OCI-LY1 (cell line): Measurements from ENCODE around the gene RMND5A.

Experiments used
- CTCF ChIP-seq: fragments of 200-600 bp; sonication (generic), shearing (Covaris generic); IDR thresholded peaks from 2 replicates; pipeline ENCODE4 v1.5.1; 2017; ENCODE audit warnings: mild to moderate bottlenecking, antibody characterized with exemption, low read length, moderate library complexity, mixed read lengths
- EZH2 ChIP-seq: fragments of 200-600 bp; sonication (generic), shearing (Covaris generic); IDR thresholded peaks from 2 replicates; pipeline ENCODE4 v1.8.0; 2017; ENCODE audit warnings: borderline replicate concordance, mixed run types, mild to moderate bottlenecking, antibody characterized with exemption, low read length, moderate library complexity, mixed read lengths

DNA sequence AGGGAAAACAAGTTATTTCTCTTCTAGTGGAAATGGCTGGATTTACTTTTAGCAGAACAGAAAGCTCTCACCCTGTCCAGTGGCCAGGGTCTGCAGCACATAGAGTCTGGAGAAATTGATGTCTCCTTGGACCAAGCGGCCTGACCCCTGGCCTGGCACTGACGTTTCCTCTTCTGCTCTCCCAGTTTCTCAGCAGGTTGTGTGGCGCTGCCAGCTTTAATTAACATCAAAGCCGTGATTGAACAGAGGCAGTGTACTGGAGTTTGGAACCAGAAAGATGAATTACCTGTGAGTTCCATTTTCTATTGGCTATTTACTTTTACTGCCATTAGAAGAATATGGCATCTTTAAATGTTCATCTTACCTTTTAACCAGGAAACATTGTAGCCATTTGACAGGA, 49.7 kb downstream of the RMND5A start:
- no peak for TF ChIP-seq CTCF
- no peak for TF ChIP-seq EZH2
